ENCODE data around the gene CDH5.

Gene CDH5

GRCh38 chr16:66416939-66417700 lies 50.6 kb downstream of the CDH5 start:
- DNase-seq (ENCODE audit: low read depth in 3 of 3): no peak

GRCh38 chr16:66418165-66418962 lies 51.9 kb downstream of the CDH5 start:
- no peak for DNase-seq (ENCODE audit: low read depth in 3 of 3)

- DNase-seq (ENCODE audit: low read depth in 3 of 3): no peak
These were observed 53.0 kb downstream of the CDH5 start for GRCh38 chr16:66419527-66419926.

GRCh38 chr16:66420396-66420795 lies 53.9 kb downstream of the CDH5 start:
- DNase-seq (ENCODE audit: low read depth in 3 of 3): no peak

GRCh38 chr16:66421891-66422290 lies 55.4 kb downstream of the CDH5 start:
- no peak for DNase-seq (ENCODE audit: low read depth in 3 of 3)

- DNase-seq (ENCODE audit: low read depth in 3 of 3): no peak
These were observed 55.9 kb downstream of the CDH5 start for GRCh38 chr16:66422366-66422765.

DNA sequence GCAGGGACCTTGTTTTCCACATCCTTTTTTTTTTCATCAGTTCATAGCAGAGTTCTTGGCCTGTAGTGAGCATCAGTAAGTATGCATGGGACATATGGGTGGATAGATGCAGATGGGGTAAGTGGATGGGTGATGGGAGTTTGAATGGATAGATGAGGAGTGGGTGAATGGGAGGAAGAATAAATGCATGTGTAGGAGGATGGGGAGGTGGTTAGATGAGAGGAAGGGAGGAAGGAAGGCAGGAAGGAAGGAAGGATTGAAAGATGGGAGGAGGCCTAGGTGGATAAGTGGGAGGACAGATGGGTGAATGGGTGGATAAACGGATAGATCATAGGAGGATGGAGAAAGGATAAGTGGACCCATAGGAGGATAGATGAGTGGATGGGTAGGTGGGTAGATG lies 56.7 kb downstream of the CDH5 start:
- DNase-seq (ENCODE audit: low read depth in 3 of 3): no peak

GRCh38 chr16:66425651-66426050 lies 59.2 kb downstream of the CDH5 start:
- DNase-seq (ENCODE audit: low read depth in 3 of 3): no peak

DNA sequence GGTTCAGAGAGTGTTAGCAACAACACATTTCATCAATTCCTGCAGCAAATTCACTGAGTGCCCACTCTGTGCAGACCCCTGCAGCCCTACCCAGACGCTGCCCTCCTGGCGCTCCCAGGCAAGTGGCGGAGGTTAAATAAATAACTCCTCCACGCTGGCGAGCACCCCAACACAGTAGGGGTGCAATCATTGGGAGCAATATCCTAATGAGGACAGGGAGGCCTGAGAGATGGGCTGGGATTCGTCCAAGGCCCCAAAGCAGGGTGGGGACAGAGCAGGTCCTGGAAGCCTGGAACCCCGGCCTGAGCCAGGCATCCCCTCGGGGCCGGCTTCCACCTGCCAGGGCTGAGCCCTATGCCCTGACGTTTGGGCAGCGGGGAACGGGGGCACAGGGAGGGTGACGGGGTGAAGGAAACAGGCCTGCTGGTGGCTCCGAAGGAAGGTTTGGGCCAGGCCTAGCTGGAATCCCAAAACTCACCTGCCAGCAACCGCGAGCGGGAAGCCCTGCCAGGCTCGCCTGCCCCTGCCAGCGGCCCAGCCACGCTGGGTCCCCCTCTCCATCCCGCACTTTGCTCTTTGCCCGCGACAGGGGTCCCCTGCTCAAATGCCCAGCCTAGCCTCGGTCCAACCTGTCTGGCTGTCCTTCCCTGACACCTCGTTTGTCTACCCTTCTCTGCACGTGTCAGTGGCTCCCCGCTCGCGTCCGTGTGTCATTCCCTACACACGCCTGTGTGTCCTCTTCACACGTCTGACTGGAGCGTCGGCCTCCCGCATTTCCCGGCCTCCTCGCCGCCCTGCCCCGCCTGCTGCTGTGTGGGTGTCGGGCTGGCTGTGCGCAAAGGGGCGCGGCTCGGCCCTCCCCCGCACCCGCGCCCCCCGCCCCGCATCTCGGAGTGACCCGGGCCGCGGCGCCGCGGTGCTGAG lies 59.9 kb downstream of the CDH5 start:
- no peak for DNase-seq (ENCODE audit: low read depth in 3 of 3)

- DNase-seq (ENCODE audit: low read depth in 3 of 3): no peak
These were observed 60.8 kb downstream of the CDH5 start, which contains the start of gene BEAN1 for GRCh38 chr16:66427036-66427860. BEAN1 (plus strand) TSS chr16:66427295; CDS start chr16:66437677, 10,382 bp downstream.

GRCh38 chr16:66427871-66428681 lies 61.6 kb downstream of the CDH5 start:
- no peak for DNase-seq (ENCODE audit: low read depth in 3 of 3)

- DNase-seq (ENCODE audit: low read depth in 3 of 3): no peak
These were observed 62.3 kb downstream of the CDH5 start for GRCh38 chr16:66428682-66429251.

DNA sequence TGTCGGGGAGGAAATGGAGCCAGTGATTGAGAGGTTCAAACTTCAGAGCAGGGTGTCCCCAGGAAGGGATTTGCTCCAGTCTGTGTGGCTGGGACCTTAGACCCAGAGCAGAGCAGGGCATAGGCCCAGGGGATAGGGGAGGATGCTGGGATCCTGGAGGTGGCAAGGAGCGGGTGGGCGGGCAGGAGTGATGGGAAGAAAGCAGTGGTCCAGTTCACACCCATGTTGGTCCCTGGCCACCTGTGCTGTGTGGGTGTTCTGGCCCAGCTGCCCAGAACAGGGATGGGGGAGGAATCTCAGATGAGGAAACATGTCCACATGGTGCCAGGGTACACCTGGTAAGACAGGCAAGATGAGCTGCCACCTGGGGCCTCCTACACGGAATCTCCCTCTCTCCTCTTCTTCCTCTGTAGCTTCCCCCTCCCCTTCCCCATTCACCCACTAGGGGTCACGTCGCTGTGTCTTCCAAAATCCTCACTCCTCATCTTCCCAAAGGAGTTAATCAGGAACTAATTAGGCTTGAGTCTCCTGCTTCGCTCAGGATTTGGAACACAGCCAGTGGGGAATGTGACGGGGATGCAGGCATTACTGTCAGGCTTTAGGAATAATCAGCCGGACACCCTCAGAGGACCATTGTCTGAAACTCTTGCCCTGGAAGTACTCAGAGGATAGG lies 62.9 kb downstream of the CDH5 start:
- DNase-seq (ENCODE audit: low read depth in 3 of 3): no peak

DNA sequence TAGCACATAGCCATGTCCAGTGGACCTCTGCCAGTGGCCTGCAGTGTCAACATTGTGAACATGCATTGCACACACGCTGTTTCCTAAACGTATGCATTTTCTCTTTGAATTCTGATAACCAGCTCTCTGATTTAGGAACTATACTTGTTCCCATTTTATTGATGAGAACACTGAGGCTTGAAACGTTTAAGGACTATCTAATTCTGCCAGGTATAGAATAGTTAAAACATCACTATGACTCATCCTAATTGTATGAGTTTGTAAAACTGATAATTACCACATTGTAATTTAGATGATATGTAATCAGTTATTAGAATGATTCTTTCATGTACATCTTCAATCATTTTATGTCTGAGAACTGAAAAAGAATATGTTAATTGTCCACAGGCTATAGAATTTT lies 63.7 kb downstream of the CDH5 start:
- no peak for DNase-seq (ENCODE audit: low read depth in 3 of 3)

- DNase-seq (ENCODE audit: low read depth in 3 of 3): no peak
These were observed 65.3 kb downstream of the CDH5 start for GRCh38 chr16:66431760-66432159.

DNA sequence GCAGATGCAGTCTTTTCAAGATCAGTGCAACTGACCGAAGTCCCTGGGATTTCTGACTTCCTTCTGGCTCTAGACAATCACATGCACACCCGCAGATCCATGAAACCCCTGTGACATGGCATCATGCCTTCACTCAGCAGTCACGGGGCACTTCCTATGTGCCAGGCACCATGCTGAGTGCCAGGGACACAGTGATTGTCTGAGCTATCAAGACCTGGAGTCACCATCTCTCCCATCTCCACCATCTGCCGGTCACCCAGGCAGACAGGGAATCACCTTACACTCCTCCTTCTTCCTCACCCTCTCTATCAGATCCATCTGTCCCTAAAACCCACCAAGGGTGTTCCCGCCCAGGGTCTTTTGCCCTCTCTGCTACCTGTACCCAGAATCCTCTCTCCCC lies 65.9 kb downstream of the CDH5 start:
- no peak for DNase-seq (ENCODE audit: low read depth in 3 of 3)

GRCh38 chr16:66434619-66435430 lies 68.3 kb downstream of the CDH5 start:
- no peak for DNase-seq (ENCODE audit: low read depth in 3 of 3)

DNA sequence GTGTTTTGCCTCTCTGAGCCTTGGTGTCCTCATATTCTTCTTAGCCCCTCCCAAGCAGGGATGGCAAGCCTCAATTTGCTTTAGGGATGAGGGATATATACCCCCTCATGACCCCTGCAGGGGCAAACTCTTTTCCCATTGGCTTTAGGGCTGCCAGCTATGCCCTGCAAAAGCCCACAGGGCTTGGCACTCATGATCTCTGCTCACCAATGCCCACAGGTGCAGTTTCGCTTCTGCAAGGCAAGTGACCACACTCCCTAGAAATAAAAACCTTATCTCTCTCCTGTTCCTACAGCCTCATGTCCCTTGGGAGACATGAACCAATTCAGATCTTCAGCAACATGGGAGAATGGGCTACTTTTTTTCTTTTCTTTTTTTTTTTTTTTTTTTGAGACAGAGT lies 69.4 kb downstream of the CDH5 start:
- DNase-seq (ENCODE audit: low read depth in 3 of 3): no peak
